Dendritic cell treated with granulocyte-macrophage colony-stimulating factor and Interleukin-4, amounts not matched to agents 40 ng/mL and 50 ng/mL, for 4 days (primary cell): ENCODE measurements around the gene RAD52.

Source experiments
- H3K27ac Mint-ChIP-seq: one replicate; pipeline ENCODE4 v1.8.0; 2022; ENCODE audit warnings: mild to moderate bottlenecking, mixed read lengths
- H3K27me3 Mint-ChIP-seq: one replicate; pipeline ENCODE4 v1.8.0; 2022; ENCODE audit warnings: mild to moderate bottlenecking, mixed read lengths
- H3K36me3 Mint-ChIP-seq: one replicate; pipeline ENCODE4 v1.8.0; 2022; ENCODE audit warnings: low read depth, mixed read lengths
- H3K4me1 Mint-ChIP-seq: one replicate; pipeline ENCODE4 v1.8.0; 2022; ENCODE audit warnings: low read depth, mixed read lengths
- H3K4me3 Mint-ChIP-seq: one replicate; pipeline ENCODE4 v1.8.0; 2022; ENCODE audit warnings: mild to moderate bottlenecking, moderate library complexity, mixed read lengths
- H3K9me3 Mint-ChIP-seq: one replicate; pipeline ENCODE4 v1.8.0; 2022; ENCODE audit warnings: mixed read lengths
- intact Hi-C: fragments of 100-400 bp; cut with micrococcal nuclease; formaldehyde crosslinking; loops from one replicate; pipeline ENCODE4 v1.15.0; 2022

RAD52 gene

DNA sequence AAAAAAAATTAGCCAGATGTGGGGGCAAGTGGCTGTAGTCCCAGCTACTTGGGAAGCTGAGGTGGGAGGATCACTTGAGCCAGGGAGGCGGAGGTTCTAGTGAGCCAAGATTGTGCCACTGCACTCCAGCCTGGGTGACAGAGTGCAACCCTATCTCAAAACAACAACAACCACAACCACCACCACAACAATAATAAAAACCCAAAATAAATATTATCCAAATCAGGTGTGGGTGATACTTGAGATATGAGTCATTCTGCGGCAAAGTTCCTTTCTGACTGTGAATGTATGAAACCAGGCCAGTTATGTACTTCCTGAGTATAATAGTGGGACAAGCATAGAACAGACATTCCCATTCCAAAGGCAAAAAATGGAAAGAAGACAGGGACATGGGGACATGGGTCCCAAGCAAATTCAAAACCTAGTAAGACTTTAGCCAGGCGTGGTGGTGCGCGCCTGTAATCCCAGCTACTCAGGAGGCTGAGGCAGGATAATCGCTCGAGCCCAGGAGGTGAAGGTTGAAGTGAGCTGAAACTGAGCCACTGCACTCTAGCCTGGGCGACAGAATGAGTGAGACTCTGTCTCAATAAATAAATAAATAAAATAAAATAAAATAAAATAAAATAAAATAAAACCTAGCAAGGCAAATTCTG, 31.8 kb upstream of the RAD52 start:
- Mint-ChIP-seq H3K4me3 (no peak overlapping the region), H3K9me3 (no peaks in the 10 kb centered on the region), H3K36me3 (no peaks in the 10 kb centered on the region), H3K27ac (no peak overlapping the region), H3K27me3 (no peaks in the 10 kb centered on the region), H3K4me1 (peaks cover 9% of the 10 kb centered on the region)
- intact Hi-C loops = no loop called here

DNA sequence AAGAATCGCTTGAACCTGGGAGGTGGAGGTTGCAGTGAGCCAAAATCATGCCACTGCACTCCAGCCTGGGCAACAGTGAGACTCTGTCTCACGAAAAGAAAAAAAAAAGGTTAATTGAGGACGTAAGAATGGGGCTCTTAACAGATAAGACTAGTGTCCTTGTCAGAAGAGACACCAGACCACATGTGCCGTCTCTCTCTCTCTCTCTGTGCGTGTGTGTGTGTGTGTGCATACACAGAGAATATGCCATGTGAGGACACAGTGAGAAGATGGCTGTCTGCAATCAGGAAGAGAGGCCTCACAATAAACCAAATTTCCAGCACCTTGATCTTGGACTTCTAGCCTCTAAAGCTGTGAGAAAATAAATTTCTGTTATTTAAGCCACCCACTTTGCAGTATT, 29.9 kb upstream of the RAD52 start:
- Mint-ChIP-seq H3K27ac (no peak overlapping the region), H3K4me1 (peaks cover 9% of the 10 kb centered on the region), H3K36me3 (no peaks in the 10 kb centered on the region), H3K4me3 (no peak overlapping the region), H3K9me3 (no peaks in the 10 kb centered on the region), H3K27me3 (no peaks in the 10 kb centered on the region)
- intact Hi-C loops = no loop called here

DNA sequence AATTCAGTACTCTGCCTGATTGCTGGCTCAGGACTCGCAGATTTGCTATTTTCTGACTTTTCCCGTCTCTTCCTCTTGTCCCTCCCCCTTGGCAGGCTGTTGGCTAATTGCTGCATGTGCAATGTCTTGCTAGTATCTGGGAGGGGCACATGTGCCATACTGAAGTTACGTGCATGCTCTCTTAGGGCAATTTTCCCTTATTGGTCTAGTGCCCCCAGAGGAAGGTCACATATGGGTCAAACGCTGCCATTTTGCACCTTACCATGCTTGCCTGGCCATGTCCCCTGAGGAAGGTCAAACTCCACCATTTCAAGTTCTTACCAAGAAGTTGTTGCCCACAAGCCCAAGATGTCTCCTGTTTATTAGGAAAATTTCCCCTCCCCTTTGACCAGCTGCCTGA, 27.7 kb upstream of the RAD52 start:
- intact Hi-C loops = no loop called here
- Mint-ChIP-seq H3K36me3 (no peaks in the 10 kb centered on the region), H3K4me1 (peaks cover 9% of the 10 kb centered on the region), H3K27me3 (no peaks in the 10 kb centered on the region), H3K9me3 (no peaks in the 10 kb centered on the region), H3K4me3 (no peak overlapping the region), H3K27ac (no peak overlapping the region)

DNA sequence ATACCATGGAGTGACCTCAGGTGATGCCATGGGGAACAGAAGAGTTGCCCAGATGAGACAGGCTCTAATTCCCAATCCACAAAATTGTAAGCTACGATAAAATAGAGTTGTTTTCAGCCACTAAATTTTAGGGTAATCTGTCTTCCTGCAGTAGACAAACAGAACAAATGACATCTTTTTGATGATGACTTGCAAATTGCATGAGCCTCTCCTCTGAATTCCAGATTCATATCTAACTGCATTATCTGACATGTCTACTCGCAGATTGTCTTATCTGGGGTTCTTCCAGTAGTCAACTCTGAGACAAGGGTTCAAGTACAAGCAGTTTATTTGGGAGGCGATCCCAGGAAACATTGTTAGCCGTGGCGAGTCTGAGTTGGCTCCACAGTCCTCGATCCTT, 27.1 kb upstream of the RAD52 start:
- no peaks in the 10 kb centered on the region for H3K36me3 Mint-ChIP-seq
- H3K27ac Mint-ChIP-seq = no peak overlapping the region
- H3K9me3 Mint-ChIP-seq = no peaks in the 10 kb centered on the region
- intact Hi-C loops = no loop called here
- H3K4me1 Mint-ChIP-seq = peaks cover 9% of the 10 kb centered on the region
- no peaks in the 10 kb centered on the region for H3K27me3 Mint-ChIP-seq
- H3K4me3 Mint-ChIP-seq = no peak overlapping the region

DNA sequence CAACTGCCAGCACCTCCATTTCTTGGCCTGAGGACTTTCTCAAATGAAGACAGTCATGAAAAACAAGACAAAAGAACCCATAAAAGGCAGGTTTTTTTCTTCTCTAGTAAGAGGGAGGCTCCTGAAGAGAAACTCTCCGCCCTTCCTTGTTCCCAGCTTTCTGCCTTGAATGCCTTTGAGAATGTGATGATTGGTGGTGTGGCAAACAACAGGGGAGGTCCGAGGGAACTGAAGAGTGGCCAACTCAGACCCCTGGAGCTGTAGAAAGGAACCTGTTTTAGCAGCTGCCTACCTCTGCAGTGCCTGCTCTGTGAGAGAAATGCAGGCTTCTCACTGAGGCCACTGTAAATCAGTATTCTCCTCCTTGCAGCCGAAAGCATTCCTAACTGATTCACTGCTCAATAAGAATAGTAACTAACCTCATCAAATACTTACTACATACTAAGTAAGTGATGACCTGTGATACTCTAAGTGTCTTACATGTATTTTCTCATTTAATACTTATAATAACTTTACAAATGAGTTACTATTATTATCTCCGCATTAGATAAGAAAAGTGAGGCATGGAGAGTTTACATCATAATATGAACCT, 24.9 kb upstream of the RAD52 start:
- H3K4me1 Mint-ChIP-seq = peaks cover 9% of the 10 kb centered on the region
- H3K27ac Mint-ChIP-seq = no peak overlapping the region
- no peaks in the 10 kb centered on the region for H3K36me3 Mint-ChIP-seq
- no peak overlapping the region for H3K4me3 Mint-ChIP-seq
- intact Hi-C loops = no loop called here
- no peaks in the 10 kb centered on the region for H3K9me3 Mint-ChIP-seq
- no peaks in the 10 kb centered on the region for H3K27me3 Mint-ChIP-seq

DNA sequence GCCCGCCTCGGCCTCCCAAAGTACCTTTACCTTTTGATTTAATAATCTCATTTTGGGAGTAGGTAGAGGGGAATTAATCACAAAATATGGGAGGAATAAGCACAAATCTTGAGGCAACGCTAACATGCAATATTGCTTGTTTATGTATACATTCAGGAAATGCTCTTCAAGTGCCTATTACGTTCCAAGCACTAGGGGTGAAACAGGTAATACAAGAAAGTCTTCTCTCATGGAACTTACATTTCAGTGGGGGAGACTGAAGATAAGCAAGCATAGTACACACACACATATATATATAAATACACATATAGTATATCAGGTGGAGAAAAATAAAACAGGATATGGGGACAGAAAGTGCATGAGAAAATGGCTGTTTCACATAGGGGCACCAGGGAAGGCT, 22.5 kb upstream of the RAD52 start:
- H3K27me3 Mint-ChIP-seq = no peaks in the 10 kb centered on the region
- no peaks in the 10 kb centered on the region for H3K36me3 Mint-ChIP-seq
- H3K4me3 Mint-ChIP-seq = no peak overlapping the region
- H3K9me3 Mint-ChIP-seq = no peaks in the 10 kb centered on the region
- no peak overlapping the region for H3K27ac Mint-ChIP-seq
- H3K4me1 Mint-ChIP-seq = peaks cover 1% of the 10 kb centered on the region
- intact Hi-C loops = no loop called here

DNA sequence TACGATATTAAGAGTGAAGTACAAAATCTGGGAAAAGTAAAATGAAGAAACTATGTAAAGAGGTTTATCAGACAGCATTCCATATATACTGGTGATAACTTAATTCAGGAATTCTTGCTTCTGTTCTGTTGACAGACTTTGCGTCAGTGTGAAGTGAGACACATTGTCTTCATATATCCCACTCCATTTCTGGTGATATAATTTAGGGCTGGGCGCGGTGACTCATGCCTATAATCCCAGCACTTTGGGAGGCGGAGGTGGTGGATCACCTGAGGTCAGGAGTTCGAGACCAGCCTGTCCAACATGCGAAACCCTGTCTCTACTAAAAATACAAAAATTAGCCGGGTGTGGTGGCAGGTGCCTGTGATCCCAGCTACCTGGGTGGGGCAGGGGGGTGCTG, 20.3 kb upstream of the RAD52 start:
- Mint-ChIP-seq H3K9me3 (no peaks in the 10 kb centered on the region), H3K27me3 (no peaks in the 10 kb centered on the region), H3K4me1 (no peaks in the 10 kb centered on the region), H3K27ac (no peak overlapping the region), H3K36me3 (no peaks in the 10 kb centered on the region), H3K4me3 (no peak overlapping the region)
- intact Hi-C loops = no loop called here

DNA sequence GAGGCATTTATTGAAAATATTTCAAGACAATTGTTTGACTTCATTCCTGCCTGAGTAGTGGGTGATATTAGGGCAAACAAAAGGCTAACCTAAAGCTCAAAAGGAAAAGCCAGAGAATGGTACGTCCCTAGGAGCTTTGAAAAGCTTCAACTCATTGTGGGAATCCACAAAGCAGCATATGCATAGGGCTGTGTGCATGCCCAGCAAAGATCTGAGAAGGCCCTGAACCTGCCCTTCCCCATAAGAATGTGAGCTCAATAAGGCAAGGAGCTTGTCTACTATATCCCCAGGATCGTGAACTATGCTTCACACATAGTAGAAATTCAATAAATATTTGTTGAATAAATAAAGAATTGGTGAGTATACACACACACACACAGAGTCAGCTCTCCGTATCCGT, 19.1 kb upstream of the RAD52 start:
- H3K4me3 Mint-ChIP-seq = no peak overlapping the region
- intact Hi-C loops = no loop called here
- no peak overlapping the region for H3K27ac Mint-ChIP-seq
- no peaks in the 10 kb centered on the region for H3K36me3 Mint-ChIP-seq
- H3K9me3 Mint-ChIP-seq = no peaks in the 10 kb centered on the region
- no peaks in the 10 kb centered on the region for H3K4me1 Mint-ChIP-seq
- no peaks in the 10 kb centered on the region for H3K27me3 Mint-ChIP-seq

DNA sequence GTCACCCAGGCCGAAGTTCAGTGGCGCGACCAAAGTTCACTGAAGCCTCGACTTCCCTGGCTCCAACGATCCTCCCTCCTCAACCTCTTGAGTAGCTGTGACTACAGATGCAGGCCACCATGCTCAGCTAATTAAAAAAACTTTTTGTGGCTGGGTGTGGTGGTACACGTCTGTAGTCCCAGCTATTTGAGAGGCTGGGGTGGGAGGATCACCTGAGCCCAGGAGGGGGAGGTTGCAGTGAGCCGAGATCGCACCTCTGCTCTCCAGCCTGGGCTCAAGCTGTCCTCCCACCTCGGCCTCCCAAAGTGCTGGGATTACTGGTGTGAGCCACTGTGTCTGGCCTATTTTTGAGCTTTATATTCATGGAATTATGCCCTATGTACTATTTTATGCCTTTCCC, 18.1 kb upstream of the RAD52 start:
- intact Hi-C loops = no loop called here

DNA sequence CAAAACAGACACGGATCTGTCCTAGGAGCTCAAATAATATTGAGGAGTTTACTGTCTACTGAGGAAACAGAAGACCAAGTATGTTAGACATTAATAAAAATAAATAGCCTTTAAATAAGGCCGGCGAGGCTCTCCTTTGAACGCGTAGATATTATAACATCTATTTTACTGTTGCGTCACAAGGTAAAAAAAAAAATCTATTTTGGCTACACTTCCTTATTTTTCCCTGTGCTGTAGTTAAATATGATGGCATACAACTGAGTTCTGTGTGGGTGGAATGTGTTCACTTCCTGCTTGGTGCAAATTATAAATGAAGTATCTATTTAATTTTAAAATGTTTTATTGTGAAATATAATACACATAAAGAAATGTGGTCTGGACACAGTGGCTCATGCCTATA, 17.2 kb upstream of the RAD52 start:
- no peaks in the 10 kb centered on the region for H3K4me1 Mint-ChIP-seq
- no peaks in the 10 kb centered on the region for H3K9me3 Mint-ChIP-seq
- intact Hi-C loops = no loop called here
- no peak overlapping the region for H3K27ac Mint-ChIP-seq
- no peak overlapping the region for H3K4me3 Mint-ChIP-seq
- H3K36me3 Mint-ChIP-seq = no peaks in the 10 kb centered on the region
- H3K27me3 Mint-ChIP-seq = no peaks in the 10 kb centered on the region

More for the DNA sequence above, 18.1 kb upstream of the RAD52 start:
- Mint-ChIP-seq H3K27me3 (no peaks in the 10 kb centered on the region), H3K4me1 (no peaks in the 10 kb centered on the region), H3K4me3 (no peak overlapping the region), H3K9me3 (no peaks in the 10 kb centered on the region), H3K36me3 (no peaks in the 10 kb centered on the region), H3K27ac (no peak overlapping the region)

DNA sequence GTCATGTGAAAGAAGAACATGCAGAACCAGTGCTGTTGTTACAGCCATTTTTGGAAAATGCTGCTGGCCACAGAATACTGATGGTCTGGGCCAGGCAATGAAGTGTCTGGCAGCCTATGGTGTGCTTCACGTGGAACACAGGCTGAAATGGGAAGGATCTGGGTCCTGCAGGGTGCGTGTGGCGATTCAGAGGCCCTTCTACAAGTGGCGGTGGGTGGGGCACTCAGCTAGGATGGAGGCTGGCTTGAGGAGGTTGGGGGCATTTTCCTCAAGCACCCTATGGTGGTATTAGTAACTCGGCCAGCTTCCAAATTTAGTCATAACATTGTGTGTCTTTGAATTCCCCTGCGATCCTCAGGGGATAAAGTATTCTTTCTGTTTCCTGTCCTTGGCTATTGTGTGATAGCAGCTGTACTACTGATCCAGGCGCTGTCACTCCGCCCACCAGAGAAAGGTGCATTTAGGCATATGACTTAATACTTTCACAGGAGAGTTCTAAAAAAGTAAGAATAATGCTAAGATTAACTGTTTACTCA, 9.2 kb upstream of the RAD52 start:
- intact Hi-C loops = no loop called here
- Mint-ChIP-seq H3K36me3 (no peaks in the 10 kb centered on the region), H3K9me3 (no peaks in the 10 kb centered on the region), H3K4me1 (peaks cover 3% of the 10 kb centered on the region), H3K27me3 (no peaks in the 10 kb centered on the region), H3K27ac (no peak overlapping the region), H3K4me3 (no peak overlapping the region)

DNA sequence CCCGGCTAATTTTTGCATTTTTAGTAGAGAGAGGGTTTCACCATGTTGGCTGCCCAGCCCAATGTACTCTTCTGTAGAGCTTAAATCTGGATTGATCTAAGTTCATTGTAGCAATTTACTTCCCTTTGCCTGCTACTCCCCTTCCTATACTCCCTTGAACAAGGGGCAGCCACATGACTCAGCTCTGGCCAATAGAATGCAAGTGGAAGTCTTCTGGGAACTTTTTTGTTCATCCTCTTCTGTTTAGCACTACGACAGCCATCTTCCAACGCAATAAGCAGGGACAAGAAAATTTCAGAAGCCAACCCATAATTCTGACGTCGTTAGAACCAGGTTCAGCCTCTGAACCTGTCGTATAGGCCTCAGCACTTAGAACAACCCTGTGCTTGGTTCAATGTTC, 6.4 kb upstream of the RAD52 start:
- no peak overlapping the region for H3K4me3 Mint-ChIP-seq
- H3K27ac Mint-ChIP-seq = no peak overlapping the region
- H3K9me3 Mint-ChIP-seq = no peaks in the 10 kb centered on the region
- H3K4me1 Mint-ChIP-seq = peaks cover 5% of the 10 kb centered on the region
- intact Hi-C loops = no loop called here
- no peaks in the 10 kb centered on the region for H3K36me3 Mint-ChIP-seq
- no peaks in the 10 kb centered on the region for H3K27me3 Mint-ChIP-seq

DNA sequence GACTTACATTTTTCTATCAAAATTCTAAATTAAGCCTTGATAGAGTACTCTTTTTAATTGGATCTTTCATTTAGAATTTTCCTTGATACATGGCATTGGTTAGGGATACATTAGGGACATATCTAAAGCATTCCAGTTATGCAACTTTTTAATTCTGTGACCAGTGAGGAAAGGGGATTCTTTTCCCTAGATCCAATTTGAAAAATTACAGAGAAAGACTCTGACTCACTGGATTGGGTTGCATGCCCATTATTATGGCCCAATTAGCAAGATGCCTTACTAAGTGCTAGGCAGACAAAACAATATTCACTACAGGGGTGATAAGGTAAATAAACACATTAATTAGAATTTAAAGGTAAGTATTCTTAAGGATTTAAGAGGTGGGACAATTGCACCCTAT, 5.2 kb upstream of the RAD52 start:
- no peak overlapping the region for H3K27ac Mint-ChIP-seq
- intact Hi-C loops = no loop called here
- no peaks in the 10 kb centered on the region for H3K27me3 Mint-ChIP-seq
- no peaks in the 10 kb centered on the region for H3K36me3 Mint-ChIP-seq
- no peaks in the 10 kb centered on the region for H3K9me3 Mint-ChIP-seq
- H3K4me1 Mint-ChIP-seq = peaks cover 5% of the 10 kb centered on the region
- no peak overlapping the region for H3K4me3 Mint-ChIP-seq

DNA sequence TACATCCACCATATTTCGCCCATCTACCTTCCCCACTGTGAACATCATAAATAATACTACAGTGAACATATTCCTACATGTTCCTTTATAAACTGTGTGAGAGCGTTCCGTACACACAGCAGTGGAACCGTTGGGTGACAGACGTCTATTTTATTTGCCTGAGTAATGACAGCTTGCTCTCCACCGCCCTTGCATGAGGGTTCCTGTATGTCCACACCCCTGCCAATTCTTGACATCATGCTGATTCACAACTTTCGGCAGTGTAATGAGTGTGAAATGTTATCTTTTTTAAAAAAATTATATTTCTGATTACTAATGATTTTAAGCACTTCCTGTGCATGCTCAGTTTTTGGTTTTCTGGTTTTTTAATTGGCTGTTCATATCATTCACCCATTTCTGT, 4.3 kb upstream of the RAD52 start:
- intact Hi-C loops = no loop called here
- Mint-ChIP-seq H3K36me3 (peaks cover 6% of the 10 kb centered on the region), H3K27me3 (no peaks in the 10 kb centered on the region), H3K4me1 (peaks cover 10% of the 10 kb centered on the region), H3K9me3 (no peaks in the 10 kb centered on the region), H3K4me3 (no peak overlapping the region), H3K27ac (peak overlapping the region; percentile 60)

DNA sequence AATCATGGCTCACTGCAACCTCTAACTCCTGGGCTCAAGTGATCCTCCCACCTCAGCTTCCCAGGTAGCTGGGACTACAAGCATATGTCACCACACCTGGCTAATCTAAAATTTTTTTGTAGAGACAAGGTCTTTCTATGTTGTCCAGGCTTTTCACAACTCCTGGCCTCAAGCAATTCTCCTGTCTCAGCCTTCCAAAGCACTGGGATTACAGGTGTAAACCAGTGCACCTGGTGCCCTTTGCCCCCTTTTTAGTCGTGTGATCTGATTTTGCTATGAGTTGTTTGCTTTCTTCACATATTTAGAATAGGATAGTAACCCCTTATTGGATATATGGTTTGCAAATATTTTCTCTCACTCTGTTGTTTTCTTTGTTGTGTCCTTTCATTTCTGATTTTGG, 1.7 kb upstream of the RAD52 start:
- Mint-ChIP-seq H3K4me1 (peaks cover 27% of the 10 kb centered on the region), H3K36me3 (peaks cover 7% of the 10 kb centered on the region), H3K4me3 (no peak overlapping the region), H3K9me3 (no peaks in the 10 kb centered on the region), H3K27ac (peak overlapping the region; percentile 97), H3K27me3 (no peaks in the 10 kb centered on the region)
- intact Hi-C loops = no loop called here
